SK-N-SH (cell line): Measurements from ENCODE around the gene AP2A2.

Experiments used
- CTCF ChIP-seq: fragments of 200-600 bp; sonication (generic); IDR thresholded peaks from 2 replicates; pipeline ENCODE4 v1.6.1; 2017; ENCODE audit warnings: antibody characterized with exemption, mild to moderate bottlenecking, moderate library complexity
- USF2 ChIP-seq: fragments of 150-350 bp; IDR thresholded peaks from 2 replicates; pipeline ENCODE4 v1.6.1; 2017; ENCODE audit warnings: antibody characterized with exemption, low read length, low read depth, borderline replicate concordance

- TF ChIP-seq CTCF, result no peak
- no peak for TF ChIP-seq USF2
Measured at GRCh38 chr11:995044-995751, 69.5 kb downstream of the AP2A2 start.
